ENCODE data around the gene BNIP3.
"Not testable (repeated sequence)": the region's sequence is repeated elsewhere in the genome, so short reads cannot be mapped to it uniquely, and the experiment has no call there.

The BNIP3 gene

DNA sequence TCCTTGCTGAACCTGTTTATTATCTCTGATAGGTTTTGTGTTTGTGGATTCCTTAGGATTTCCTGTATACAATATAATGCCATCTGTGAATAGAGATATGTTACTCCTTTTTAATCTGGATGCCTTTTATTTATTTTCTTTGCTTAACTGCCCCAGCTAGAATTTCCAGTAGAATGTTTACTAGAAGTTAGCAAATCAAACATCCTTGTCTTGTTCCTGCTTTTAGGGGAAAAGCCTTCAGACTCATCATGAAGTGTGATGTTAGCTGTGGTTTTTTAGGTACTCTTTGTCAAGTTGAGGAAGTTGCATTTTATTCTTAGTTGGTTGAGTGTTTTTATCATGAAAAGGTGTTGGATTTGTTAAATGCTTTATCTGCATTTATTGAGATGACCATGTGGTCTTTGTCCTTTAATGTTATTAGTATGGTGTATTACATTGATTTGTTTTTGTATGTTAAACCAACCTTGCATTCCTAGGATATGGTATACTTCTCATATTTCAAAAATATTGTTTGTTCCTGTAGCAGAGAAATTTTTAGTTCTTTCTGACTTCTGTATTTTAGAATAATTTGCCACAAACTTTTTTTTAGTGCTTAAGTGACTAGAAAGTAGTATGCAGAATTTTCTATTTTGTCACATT, 56.6 kb downstream of the BNIP3 start:
- Histone ChIP-seq H3K27me3 (replicated peaks; ENCODE audit: control insufficient read depth, insufficient read depth, low read length) (no peaks in the 10 kb centered on the region), H3K4me3 (replicated peaks; ENCODE audit: low read depth, low read length) (no peak overlapping the region), H3K36me3 (ENCODE audit: control insufficient read depth, insufficient read depth, low read length) (no peaks in the 10 kb centered on the region)
- no peak for DNase-seq (ENCODE audit: extremely low read depth, insufficient read length)
- TF ChIP-seq, protein P1, sequence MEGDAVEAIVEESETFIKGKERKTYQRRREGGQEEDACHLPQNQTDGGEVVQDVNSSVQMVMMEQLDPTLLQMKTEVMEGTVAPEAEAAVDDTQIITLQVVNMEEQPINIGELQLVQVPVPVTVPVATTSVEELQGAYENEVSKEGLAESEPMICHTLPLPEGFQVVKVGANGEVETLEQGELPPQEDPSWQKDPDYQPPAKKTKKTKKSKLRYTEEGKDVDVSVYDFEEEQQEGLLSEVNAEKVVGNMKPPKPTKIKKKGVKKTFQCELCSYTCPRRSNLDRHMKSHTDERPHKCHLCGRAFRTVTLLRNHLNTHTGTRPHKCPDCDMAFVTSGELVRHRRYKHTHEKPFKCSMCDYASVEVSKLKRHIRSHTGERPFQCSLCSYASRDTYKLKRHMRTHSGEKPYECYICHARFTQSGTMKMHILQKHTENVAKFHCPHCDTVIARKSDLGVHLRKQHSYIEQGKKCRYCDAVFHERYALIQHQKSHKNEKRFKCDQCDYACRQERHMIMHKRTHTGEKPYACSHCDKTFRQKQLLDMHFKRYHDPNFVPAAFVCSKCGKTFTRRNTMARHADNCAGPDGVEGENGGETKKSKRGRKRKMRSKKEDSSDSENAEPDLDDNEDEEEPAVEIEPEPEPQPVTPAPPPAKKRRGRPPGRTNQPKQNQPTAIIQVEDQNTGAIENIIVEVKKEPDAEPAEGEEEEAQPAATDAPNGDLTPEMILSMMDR (IDR thresholded peaks at IDR 0.05; ENCODE audit: insufficient read depth, low read length, poor library complexity, severe bottlenecking): no peak

DNA sequence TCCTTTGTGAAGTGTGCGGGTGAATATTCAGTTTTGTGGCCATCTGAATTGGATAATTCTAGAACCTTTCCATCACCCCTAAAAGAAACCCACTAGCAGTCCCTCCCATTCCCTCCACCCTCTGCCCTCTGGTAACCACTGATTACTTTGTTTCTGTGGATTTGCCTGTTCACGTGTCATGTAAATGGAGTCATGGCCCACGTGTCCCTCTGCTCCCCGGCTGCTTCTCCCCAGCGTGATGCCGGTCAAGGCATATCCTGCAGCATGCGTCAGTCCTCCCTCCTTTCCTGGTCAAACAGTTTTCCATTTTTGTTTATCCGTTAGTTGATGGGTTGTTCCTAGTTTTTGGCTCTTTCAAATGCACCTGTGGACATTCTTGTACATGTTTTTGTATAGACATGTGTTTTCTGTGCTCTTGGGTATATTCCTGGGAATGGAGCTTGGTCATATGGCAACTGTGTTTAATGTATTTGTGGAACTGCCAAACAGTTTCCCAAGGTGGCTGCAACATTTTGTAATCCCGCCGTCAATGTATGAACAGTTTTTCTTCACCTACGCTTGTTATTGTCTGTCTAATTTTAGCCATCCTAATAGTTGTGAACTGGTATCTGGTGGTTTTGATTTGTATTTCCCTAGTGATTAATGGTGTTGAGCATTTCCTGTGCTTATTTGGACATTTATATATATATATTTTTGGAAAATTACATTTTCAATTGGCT, 58.5 kb downstream of the BNIP3 start:
- H3K4me3 ChIP-seq (replicated peaks; ENCODE audit: low read depth, low read length): no peak overlapping the region
- no peak for DNase-seq (ENCODE audit: extremely low read depth, insufficient read length)
- no peaks in the 10 kb centered on the region for H3K27me3 ChIP-seq (replicated peaks; ENCODE audit: control insufficient read depth, insufficient read depth, low read length)
- no peaks in the 10 kb centered on the region for H3K36me3 ChIP-seq (ENCODE audit: control insufficient read depth, insufficient read depth, low read length)
- TF ChIP-seq, protein P1 (IDR thresholded peaks at IDR 0.05; ENCODE audit: insufficient read depth, low read length, poor library complexity, severe bottlenecking): no peak

DNA sequence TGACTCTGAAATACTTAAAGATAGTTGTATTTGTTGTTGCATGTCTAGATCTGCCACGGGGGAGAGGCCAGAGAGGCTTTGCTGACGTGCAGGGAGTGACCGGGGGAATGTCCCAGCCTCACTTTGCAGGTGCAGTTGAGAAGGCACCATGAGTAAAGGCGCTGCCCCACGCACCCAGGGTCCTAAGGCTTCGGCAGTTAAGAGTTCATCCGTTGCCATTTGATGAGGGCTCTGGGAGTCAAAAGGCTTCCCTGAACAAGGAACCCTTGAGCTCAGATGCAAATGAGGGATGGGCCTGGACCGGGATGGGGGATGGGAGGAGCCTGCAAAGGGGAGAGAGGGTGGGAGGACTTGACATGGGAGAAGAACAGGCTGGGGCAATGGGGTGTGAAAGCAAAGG, 60.5 kb downstream of the BNIP3 start:
- no peaks in the 10 kb centered on the region for H3K27me3 ChIP-seq (replicated peaks; ENCODE audit: control insufficient read depth, insufficient read depth, low read length)
- peak; percentile 30 for DNase-seq (ENCODE audit: extremely low read depth, insufficient read length)
- H3K36me3 ChIP-seq (ENCODE audit: control insufficient read depth, insufficient read depth, low read length): no peaks in the 10 kb centered on the region
- no peak overlapping the region for H3K4me3 ChIP-seq (replicated peaks; ENCODE audit: low read depth, low read length)
- TF ChIP-seq, protein P1 (IDR thresholded peaks at IDR 0.05; ENCODE audit: insufficient read depth, low read length, poor library complexity, severe bottlenecking): no peak

DNA sequence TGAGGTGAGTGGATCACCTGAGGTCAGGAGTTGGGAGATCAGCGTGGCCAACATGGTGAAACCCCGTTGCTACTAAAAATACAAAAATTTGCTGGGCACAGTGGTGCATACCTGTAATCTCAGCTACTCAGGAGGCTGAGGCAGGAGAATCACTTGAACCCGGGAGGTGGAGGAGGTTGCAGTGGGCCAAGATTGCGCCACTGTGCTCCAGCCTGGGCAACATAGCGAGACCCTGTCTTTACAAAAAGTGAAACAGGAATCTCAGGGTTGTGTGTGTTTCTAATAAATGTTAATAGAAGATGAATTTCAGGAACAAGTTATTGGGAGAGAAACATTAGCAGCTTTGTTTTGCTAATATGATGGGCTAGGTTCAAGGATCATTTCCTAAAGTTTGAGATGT, 61.0 kb downstream of the BNIP3 start:
- TF ChIP-seq, protein P1 (IDR thresholded peaks at IDR 0.05; ENCODE audit: insufficient read depth, low read length, poor library complexity, severe bottlenecking): no peak
- no peak for DNase-seq (ENCODE audit: extremely low read depth, insufficient read length)
- Histone ChIP-seq H3K36me3 (ENCODE audit: control insufficient read depth, insufficient read depth, low read length) (no peaks in the 10 kb centered on the region), H3K4me3 (replicated peaks; ENCODE audit: low read depth, low read length) (no peak overlapping the region), H3K27me3 (replicated peaks; ENCODE audit: control insufficient read depth, insufficient read depth, low read length) (no peaks in the 10 kb centered on the region)

DNA sequence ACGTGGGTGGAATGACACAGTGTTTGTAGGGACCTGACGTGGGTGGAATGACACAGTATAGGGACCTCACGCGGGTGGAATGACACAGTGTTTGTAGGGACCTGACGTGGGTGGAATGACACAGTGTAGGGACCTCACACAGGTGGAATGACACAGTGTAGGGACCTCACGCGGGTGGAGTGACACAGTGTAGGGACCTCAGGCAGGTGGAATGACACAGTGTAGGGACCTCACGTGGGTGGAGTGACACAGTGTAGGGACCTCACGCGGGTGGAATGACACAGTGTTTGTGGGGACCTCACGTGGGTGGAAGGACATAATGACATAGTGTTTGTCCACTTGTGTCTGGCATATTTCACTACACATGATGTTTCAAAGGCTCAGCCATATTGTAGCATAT, 61.6 kb downstream of the BNIP3 start:
- Histone ChIP-seq H3K27me3 (replicated peaks; ENCODE audit: control insufficient read depth, insufficient read depth, low read length) (no peaks in the 10 kb centered on the region), H3K4me3 (replicated peaks; ENCODE audit: low read depth, low read length) (no peak overlapping the region), H3K36me3 (ENCODE audit: control insufficient read depth, insufficient read depth, low read length) (no peaks in the 10 kb centered on the region)
- DNase-seq (ENCODE audit: extremely low read depth, insufficient read length): no peak
- TF ChIP-seq, protein P1 (IDR thresholded peaks at IDR 0.05; ENCODE audit: insufficient read depth, low read length, poor library complexity, severe bottlenecking): no peak

DNA sequence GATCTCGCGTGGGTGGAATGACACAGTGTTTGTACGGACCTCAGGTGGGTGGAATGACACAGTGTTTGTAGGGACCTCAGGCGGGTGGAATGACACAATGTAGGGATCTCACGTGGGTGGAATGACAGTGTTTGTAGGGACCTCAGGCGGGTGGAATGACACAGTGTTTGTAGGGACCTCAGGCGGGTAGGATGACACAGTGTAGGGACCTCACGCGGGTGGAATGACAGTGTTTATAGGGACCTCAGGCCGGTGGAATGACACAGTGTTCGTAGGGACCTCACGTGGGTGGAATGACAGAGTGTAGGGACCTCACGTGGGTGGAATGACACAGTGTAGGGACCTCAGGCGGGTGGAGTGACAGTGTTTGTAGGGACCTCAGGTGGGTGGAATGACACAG, 62.3 kb downstream of the BNIP3 start:
- not testable (repeated sequence) for H3K27me3 ChIP-seq (replicated peaks; ENCODE audit: control insufficient read depth, insufficient read depth, low read length); H3K36me3 ChIP-seq (ENCODE audit: control insufficient read depth, insufficient read depth, low read length); H3K4me3 ChIP-seq (replicated peaks; ENCODE audit: low read depth, low read length); DNase-seq (ENCODE audit: extremely low read depth, insufficient read length)

All from GM06990 (cell line).